Hindlimb muscle (tissue), 1 donor: ENCODE measurements around the gene HMCES. TPM values are rescaled to one million over a fixed set of nuclear protein-coding genes. Genes with fewer than 3 reads are reported as not detected.

ENCODE experiments used
- DNase-seq: peaks from one replicate; pipeline ENCODE4 v3.0.0-alpha.2; 2013
- polyA plus RNA-seq: library from polyadenylated mRNA; unstranded; fragments of 120-200 nt; gene quantifications from one replicate; pipeline ENCODE4 v1.2.1, GENCODE V29; 2013; ENCODE audit not compliant: insufficient read length

The HMCES gene
- polyA plus RNA-seq, 1 donor = 23.5 TPM

GRCh38 chr3:129304146-129304961 lies 25.7 kb downstream of the HMCES start:
- no peak for DNase-seq

- DNase-seq = no peak
Measured at GRCh38 chr3:129304962-129305222, 26.2 kb downstream of the HMCES start.

GRCh38 chr3:129305592-129306091 lies 27.0 kb downstream of the HMCES start:
- DNase-seq = peak; percentile 89

GRCh38 chr3:129308636-129309035 lies 30.0 kb downstream of the HMCES start:
- no peak for DNase-seq

- no peak for DNase-seq
Measured at GRCh38 chr3:129310111-129311011, 31.7 kb downstream of the HMCES start.

GRCh38 chr3:129311054-129311902 lies 32.6 kb downstream of the HMCES start:
- DNase-seq = no peak

GRCh38 chr3:129312021-129312639 lies 33.5 kb downstream of the HMCES start:
- no peak for DNase-seq

GRCh38 chr3:129312671-129313414 lies 34.2 kb downstream of the HMCES start:
- no peak for DNase-seq

GRCh38 chr3:129313415-129313664 lies 34.7 kb downstream of the HMCES start:
- no peak for DNase-seq

- DNase-seq = no peak
Measured at GRCh38 chr3:129313665-129314385, 35.2 kb downstream of the HMCES start.

GRCh38 chr3:129314386-129315222 lies 35.9 kb downstream of the HMCES start:
- peak; percentile 94 for DNase-seq

- no peak for DNase-seq
Measured at GRCh38 chr3:129315223-129315997, 36.7 kb downstream of the HMCES start.

- DNase-seq = no peak
Measured at GRCh38 chr3:129315998-129316247, 37.3 kb downstream of the HMCES start.

- DNase-seq = peak; percentile 86
Measured at GRCh38 chr3:129316248-129317013, 37.8 kb downstream of the HMCES start.

GRCh38 chr3:129317014-129317771 lies 38.5 kb downstream of the HMCES start:
- DNase-seq = no peak

- no peak for DNase-seq
Measured at GRCh38 chr3:129317848-129318247, 39.2 kb downstream of the HMCES start.

- no peak for DNase-seq
Measured at GRCh38 chr3:129318921-129319320, 40.3 kb downstream of the HMCES start.

GRCh38 chr3:129320261-129320660 lies 41.6 kb downstream of the HMCES start:
- DNase-seq = no peak
